Endothelial cell of hepatic sinusoid (primary cell): ENCODE measurements around the gene ERBB4.

ENCODE experiments used
- in situ Hi-C: cut with HindIII; loops from 2 replicates; pipeline ENCODE4 v1.10.0; 2017; ENCODE audit warnings: low sequenced_read_pairs

ERBB4 gene

DNA sequence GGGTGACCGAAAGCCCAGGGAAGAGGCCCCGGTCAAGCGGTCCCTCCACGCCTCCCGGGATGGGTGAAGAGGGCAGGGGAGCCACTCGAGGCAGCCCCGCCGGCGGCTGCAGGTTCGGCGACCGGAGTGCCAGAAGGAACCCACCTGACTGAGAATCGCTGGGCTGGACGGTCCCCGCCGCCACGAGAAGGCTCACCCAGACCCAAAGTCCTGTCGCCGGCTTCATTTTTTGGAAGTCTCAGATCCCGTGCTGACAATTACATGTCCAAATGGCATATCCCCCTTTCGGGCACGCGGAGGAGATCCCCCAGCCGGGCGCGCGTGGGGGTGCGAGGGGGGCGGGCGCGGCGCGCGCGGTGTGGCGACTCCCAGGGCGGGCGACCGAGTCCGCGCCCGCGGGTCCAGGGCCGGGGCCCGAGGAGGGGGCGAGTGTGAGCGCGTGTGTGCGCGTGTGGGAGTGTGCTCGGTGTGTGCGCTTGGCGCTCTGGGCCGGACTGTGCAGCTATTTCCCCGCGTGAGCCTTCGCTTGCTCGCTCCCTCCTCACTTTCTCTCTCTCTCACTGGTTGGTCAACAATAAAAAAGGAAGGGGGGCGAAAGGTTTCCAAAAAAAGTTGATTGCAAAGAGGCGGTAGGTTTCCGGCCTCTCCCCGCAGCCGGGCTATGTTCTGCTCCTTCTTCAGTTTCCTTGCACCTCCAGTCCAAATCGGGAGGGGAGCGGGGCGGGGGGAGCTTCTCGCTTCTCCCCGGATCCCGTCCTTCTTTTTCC is at the start of gene ERBB4:
Gene ERBB4, minus strand, starts transcription at position 498 of the 767 bp plus-strand sequence. Its CDS starts 272 bp downstream, at position 226.
- in situ Hi-C loops, result no loop called here

DNA sequence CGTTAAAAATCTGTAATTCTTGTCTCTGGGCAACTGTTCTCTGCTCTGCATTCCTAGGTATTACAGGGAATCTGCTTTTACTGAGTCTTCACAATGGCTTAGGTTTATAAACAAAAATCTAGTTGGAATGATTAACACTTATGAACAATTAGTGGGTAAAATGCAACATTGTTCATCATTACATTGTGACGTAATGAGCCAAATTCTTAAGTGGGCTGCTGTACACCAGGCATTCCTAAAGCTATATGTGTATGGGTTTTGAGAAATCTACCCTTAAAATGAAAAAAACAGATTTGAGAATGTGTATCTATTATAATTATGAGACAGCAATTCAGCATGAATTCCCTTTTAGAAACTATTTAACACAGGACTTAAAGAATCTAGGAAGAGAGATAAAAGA is 41.5 kb upstream of the ERBB4 start:
- in situ Hi-C loops, result no loop called here

DNA sequence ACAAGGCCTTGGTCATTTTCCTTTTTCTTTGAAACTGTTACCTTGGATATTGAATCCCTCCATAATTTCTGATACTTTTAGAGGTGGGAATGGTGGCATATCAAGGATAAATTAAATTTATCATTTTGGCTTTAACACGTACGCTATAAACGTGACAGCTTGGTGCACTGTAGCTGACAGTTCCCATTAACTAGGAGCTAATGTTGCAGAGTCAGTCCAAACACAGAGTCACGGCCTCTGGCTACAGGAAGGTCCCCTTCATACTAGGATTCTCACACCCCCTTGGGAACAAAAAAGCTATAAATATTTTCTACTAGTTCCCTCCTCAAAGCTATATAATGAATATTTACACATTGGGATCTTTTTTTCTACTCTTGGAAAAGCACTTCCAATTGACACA is 17.7 kb upstream of the ERBB4 start:
- in situ Hi-C loops, result no loop called here

DNA sequence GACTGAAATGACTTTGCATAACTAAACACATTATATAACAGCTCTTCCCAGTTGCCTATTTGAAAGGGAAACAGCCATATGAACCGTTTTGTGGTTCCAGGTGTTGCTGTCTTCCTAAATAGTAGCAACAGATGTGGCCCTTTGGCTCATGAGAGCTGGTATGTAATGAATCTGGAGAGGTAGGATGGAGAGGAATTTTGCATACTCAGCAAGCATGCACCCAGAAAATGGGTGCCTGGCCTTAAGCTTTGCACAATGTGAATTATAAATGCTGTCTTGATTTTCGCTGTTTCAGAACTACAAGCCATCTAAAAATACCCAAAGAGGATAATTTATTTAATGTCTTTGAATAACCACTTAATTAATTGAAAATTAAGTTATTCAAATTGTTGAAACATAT is 15.6 kb upstream of the ERBB4 start:
- in situ Hi-C loops, result no loop called here

DNA sequence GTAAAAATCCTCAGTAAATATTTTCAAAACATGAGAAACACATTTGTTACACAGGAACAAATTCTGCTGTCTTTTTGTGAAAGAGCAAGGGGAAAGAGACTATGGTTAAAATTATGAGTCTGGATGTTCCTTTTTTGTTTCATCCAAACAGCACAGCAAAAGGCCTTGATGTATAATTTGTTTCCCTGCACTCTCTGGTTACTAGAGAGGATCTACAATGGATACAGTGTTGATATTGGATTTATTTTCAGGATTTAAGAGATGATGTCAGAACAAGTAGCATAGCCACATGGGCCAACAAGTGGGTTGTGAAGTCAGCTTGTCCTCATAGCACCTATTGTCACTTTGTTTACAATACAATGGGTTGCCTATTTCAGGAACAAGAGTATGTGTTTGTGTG is 11.3 kb upstream of the ERBB4 start:
- in situ Hi-C loops, result no loop called here

DNA sequence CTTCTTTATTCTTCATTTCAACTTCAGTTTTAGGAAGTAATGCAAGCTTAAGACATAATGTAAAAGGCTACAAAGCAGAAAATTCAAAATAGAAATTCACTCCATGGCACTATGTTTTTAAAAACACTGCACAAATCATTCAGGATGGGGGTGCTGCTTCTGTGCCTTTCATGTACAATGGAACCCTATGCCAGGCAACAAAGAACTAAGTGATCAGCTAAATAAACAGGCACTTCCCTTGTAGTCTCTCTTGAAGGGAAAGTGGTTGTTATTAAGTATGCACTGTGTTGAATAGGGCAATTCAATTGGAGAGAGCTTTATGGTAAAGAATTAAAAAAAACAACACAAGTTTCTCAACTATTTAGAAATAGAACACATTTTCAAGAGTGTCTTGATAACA is 10.9 kb upstream of the ERBB4 start:
- in situ Hi-C loops, result no loop called here

DNA sequence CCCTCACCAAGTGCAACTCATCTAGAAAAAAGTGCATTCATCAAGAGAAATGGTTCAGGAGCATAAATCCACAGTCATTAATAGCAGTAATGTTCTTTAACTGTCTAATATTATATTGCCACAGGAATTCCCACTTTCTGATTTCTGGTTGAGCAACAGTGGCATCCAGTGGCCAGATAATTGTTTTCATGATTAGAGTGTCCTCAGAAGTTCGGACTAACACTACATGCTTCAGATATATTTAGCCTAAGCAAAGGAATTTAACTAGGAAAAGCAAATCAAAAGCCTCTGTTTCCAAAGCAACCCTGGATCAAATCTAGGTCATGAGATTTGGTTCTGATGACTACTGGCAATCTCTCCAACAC is 9.8 kb upstream of the ERBB4 start:
- in situ Hi-C loops, result no loop called here

DNA sequence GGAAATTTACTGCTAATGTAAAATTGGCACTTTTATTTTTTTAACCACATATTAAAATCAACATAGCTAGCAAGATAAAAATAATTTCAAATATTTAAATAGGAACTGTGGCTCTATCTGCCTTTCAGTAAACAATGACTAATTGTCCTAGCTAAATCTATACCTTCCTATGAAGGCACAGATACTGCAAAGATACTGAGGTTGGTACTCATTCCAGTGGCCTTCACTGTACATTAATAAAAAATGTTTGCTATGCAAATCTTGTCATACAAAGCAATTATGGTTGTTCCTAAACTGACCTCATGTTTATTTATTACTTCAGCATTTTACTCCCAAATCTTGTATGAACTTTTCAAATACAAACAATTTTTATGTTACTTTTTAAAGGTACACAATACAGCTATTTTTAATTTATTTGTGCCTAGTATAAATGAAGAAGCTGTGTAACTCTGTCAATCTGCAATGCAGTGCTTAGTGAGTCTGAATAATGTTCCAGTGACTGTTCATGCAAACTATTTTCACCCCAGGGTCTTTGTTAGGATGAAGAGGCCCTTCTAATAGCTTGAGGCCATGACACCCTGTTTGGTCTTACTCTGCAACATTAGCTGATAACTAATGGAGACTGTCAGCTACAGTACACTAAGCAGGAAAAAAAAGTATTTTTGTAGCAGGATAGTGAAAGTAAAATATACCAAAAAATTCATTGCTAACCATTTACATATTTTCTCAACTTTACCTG is 9.3 kb upstream of the ERBB4 start:
- in situ Hi-C loops, result no loop called here

DNA sequence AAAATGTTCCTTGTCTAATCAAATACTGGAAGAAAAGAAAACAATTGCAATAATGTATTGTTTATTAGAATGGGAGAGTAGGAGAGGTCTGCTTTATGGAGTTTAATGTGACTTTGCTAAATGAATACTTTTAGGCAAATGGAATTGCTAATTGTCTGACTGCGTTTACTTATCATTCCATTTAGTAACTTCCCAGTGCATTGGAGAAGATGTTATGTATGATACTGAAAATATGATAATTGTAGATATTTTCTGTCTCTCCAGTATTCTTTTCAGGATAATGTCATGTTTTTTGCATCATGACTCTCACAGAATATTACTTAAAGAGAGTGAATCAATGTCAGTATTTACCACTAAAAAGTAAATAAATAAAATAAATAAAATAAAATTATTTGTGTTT is 8.1 kb upstream of the ERBB4 start:
- in situ Hi-C loops, result no loop called here

DNA sequence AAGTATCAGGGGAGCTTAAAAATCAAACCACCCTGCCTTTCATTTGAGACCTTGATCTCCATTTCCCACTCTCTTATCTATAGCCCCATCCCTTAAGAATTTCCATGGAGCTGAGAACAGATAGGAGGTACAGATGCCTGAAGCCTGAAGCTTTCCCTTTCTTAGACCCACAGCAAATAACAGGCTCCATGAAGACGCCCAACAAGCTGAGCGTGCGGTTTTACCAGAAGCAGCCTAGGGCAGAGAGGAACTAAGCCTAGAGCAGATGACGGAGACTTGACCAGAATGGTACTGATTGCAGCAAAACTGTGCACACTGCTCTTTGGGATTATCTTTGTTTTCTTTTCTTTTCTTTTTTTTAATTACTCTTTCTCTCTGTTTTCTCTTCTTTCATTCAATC is 1.7 kb upstream of the ERBB4 start:
- in situ Hi-C loops, result no loop called here

DNA sequence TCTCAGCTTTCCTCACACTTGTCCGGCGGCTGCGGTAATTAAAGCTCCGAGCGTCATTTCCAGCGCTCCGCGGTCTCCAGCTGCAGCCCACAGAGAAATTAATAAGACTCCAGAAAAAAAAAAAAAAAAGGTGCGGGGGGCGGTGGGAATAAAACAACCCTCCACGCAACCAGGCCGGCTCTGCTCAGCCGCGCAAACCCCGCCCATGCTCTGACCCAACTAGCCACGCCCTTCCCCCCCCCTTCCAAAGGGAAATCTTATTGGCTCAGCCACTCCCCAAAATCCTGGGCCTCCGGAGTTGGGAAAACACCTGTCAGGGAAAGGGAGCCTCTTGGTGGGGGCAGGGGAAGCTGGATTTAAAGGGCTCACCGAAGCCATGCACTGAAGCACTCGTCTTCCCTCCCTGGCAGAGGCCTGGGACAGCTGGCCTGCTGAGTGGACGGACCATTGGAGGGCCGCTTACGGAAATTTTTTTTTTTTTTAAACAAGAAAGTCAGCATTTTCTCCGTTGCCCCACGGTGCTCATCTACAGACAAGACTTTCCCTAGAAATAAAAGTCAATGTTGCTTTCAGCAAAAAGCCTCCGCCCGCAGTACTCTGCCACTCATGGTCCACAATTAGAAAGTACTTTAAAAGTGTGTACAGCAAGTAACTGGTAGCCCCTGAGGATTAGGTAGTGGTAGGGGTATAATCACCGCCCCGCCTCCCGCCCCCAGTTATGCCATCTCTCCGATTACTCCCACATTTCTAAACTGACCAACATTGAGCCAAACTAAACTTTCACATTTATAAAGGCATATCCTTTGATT is 674 bp upstream of the ERBB4 start:
- in situ Hi-C loops, result no loop called here

DNA sequence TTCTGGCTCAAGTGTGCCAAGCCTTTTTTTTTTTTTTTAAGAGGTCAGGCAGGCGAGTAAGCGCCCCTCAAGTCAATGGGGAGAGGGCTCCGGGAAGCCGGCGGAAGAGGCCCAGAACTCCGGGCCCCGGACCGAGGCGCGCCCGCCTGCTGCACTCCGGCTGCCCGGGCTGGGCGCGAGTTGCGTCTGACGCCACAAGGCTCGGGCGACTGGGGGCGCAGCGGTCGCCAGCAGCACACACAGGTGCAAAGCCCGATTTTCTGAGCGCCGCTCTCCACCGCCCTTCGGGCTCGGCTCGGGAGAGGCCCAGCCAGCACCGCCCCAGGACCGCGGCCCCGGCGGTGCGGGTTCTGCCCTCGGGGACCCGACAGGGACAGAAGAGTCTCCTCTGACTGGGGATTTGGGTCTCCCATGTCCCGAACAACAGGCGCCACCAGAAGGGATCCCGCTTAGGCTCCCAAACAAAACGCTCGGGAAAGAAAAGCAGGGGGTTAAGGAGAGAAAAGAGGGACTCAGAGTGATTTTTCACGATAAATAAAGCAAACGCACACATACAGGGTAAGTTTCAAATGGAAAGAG is 787 bp downstream of the ERBB4 start:
- in situ Hi-C loops, result no loop called here

DNA sequence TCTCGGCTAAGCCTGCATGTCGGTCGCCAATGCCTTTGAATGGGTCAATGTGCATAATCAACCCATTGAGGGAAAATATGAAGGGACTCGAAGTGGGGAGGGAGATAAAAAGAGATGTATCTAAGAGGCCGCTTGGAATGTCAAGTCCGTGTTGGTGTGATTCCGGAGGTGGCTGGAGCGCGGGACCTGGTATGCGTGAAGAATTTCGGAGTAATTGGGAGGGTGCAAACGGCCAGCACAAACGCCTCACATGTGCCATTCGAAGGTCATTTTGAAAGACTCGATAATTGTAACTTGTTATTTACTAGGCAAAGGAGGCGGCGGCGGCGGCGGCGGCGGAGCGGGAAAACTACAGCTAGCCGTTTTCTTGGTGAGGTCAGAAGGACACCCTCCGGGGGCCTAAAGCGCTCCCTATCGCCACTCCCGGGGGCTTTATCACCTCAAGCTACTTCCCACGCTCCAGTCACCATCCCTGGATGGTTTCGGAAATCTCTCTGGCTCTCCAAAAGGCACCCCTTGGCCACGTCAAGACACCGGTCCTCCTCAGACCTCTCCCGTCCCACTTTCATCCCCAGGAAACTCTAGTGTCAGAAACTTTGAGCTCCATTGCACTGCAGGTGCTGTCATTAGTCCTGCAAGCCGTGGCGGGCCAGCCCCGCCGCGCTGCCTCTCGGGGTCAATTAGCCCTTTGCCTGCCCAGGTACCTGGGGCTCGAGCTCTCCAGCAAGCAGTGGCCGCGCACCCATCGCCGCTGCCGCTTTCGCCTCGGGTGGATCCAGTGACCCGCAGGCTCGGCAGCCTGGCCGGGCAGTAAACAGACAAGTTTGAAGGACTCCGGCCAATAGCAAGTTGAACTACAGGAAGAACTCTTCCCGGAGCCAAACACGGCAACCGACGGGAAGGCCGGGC is 1.5 kb downstream of the ERBB4 start:
- in situ Hi-C loops, result no loop called here

DNA sequence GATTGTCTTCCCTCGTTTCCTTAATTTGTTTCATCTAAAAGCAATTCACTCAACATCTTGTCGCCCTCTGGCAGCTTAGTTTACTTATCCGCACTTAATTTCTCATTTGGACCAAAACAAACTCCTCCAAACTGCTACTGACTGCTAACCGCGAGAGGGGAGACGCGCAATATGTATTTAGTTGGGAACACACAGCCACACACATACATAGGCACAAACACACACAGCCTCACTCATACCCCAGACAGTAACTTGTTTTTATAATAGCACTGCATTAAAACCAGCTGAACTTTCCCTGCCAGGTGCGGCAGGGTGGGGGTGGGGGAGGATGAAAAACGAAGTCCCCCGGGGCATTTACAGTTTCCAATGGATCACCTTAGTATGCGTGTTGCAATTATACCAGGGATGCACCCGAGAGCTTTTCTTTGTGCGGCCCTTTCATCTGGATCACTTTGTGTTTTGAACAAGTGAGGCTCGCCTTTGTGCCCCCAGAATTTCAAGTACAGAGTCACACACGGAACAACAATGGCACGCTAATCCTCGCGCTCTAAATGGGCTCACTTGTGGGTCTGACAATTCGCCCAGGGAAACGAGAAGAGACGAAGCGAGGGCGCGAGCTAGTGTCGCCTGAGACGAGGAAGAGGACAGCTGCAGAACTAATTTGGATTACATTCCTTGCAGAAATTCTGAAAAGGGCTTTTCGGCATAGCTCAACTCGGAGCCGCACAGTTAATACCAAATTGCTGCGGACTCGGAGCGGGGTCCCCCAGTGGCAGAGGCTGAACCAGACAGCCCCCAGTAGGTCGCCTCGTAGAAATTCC is 2.4 kb downstream of the ERBB4 start:
- in situ Hi-C loops, result no loop called here

DNA sequence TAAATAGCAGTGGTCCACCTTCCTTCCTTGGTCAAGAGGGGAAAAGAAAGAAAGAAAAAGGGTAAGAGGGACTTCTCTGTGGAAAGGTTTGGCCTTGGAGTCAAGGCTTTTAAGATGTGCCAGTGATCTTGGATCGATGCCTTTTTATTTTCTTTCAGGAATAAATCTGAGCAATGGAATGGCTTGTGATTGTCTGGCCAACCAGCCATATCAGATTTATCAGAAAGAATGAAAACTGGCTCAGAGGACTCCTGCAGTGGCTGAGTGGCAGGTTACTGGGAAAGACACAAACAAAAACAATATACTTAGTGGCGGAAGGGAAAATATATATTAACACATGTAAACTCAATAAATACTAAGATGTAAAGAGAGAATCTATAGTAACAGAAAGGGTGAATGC is 4.3 kb downstream of the ERBB4 start:
- in situ Hi-C loops, result no loop called here

DNA sequence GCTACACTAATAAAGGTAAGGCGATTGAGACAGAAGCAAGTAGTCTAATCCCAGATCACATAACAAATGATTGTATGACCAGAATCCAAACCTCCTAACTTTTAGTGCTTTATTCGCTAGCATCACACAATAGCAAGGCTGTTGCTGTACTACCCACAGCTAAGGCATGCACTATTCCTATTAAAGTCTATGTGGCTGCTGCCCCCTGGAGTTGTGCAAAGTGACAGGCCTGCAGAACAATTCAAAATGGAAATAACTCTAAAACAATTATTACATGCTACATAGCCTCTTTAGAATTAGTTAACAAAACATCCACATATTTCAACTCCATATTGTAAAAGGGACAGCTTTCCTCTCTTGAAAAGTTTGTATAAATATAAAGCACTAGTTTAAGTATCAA is 6.0 kb downstream of the ERBB4 start:
- in situ Hi-C loops, result no loop called here

DNA sequence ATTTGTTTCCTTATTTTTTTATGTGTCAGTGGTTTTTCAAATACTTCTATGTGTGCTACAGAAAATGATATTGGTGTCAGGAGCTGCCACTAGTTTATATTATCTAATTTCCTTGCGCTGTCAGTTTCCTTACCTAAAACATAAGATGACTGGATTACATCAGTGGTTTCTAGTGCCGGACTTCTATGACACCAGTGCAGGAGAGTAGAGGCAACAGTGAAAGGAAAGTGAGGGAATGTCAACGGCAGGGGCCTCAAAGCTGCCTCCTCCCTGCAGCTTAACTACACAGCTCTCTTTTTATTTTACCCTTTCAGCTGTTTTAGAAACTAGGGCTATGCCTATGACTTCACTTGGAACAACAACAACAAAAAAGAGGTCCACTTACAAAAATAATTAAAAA is 6.5 kb downstream of the ERBB4 start:
- in situ Hi-C loops, result no loop called here

DNA sequence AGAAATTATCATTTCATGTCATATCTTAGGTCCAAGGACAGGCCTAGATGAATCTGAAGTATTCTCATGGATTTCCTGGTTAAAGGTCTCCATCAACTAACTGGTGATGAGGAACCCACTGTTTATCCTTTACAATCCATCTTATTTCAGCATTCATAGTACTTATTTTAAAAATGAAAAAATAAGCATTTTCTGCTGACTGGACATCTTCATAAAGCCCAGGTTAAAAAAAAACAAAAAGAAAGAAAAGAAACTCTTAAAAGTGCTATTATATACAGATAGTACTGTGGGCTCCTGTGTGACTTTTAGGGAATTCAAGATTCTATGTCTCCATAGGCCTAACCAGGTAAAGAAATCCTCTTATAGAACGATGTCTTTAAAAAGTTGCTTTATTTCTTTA is 7.1 kb downstream of the ERBB4 start:
- in situ Hi-C loops, result no loop called here

DNA sequence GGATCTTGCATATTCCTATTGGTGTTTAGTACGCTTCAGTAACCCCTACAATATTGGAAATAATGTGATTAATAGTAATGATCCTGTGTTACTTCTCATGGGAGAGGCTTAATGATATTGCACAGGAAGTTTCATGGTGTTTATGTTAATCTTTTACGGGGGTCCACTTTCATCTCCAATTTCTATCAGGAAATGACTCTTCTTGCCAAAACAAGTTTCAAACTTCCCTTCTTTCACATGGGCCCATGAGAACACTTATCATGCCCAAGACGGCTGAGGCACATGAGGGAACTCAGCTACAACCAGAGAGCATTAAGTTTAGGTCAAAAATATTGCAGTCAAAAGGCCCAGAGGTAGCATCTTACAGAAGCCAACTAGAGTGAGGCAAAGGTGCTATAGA is 7.6 kb downstream of the ERBB4 start:
- in situ Hi-C loops, result no loop called here

DNA sequence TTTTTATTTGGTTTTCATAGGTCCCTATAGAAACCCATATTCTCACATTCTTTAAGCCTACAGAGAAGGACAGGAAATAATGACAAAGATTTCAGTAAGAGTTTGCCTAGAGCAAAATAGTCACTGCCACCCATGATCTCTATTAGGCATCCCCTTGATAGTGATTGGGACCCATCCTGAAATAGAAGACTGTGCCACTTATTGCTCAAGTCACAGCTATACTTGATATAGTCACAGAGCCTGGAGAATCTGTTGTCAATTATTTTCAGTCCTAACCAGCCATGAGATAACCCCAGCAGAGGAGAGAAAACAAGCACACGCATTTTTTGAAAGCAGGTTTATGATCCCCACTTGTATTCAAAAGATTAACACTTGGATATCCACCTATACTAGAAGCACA is 8.2 kb downstream of the ERBB4 start:
- in situ Hi-C loops, result no loop called here
